HL-60 (cell line): ENCODE data around the gene COPZ1.

ENCODE experiments used
- DNase-seq, 2 experiments: peaks; one replicate each; pipeline ENCODE4 v3.0.0-alpha.2; 2010 to 2020; ENCODE audit warnings: low read depth in 1 of 2, low spot score in 1 of 2
- H3K27ac ChIP-seq: fragments of 250-450 bp; sonication (Bioruptor Pico); replicated peaks from 2 replicates; pipeline ENCODE4 v1.5.1; 2020; ENCODE audit warnings: mild to moderate bottlenecking, moderate library complexity
- H3K27me3 ChIP-seq: fragments of 250-450 bp; sonication (Bioruptor Pico); 2 replicates; pipeline ENCODE4 v1.5.1; 2021; ENCODE audit warnings: mild to moderate bottlenecking, moderate library complexity; ENCODE audit not compliant: insufficient read depth, poor library complexity, severe bottlenecking
- H3K4me3 ChIP-seq: replicated peaks from 2 replicates; pipeline ENCODE4 v1.5.1; 2011; ENCODE audit warnings: mild to moderate bottlenecking, control low read depth, low read length; ENCODE audit not compliant: insufficient read depth
- CTCF ChIP-seq: IDR thresholded peaks from one replicate; pipeline ENCODE4 v1.5.1; 2011; ENCODE audit warnings: low read length, control low read depth, inconsistent platforms; ENCODE audit not compliant: insufficient read depth
- GABPA ChIP-seq: IDR thresholded peaks from 2 replicates; pipeline ENCODE4 v1.6.1; 2012; ENCODE audit warnings: low read depth
- POLR2AphosphoS5 ChIP-seq: IDR thresholded peaks from 2 replicates; pipeline ENCODE4 v1.6.1; 2012; ENCODE audit warnings: low read depth
- REST ChIP-seq: IDR thresholded peaks from 2 replicates; pipeline ENCODE4 v1.6.1; 2012; ENCODE audit warnings: low read depth; ENCODE audit not compliant: insufficient replicate concordance
- SPI1 ChIP-seq: IDR thresholded peaks from 2 replicates; pipeline ENCODE4 v1.6.1; 2012; ENCODE audit warnings: low read depth, mild to moderate bottlenecking, borderline replicate concordance

The COPZ1 gene

GRCh38 chr12:54300225-54300731 is 24.7 kb upstream of the COPZ1 start:
- no peak for DNase-seq
- TF ChIP-seq SPI1, result no peak
- no peak for TF ChIP-seq GABPA
- TF ChIP-seq CTCF, result no peak
- no peak for TF ChIP-seq REST
- no peak for TF ChIP-seq POLR2AphosphoS5
- Histone ChIP-seq H3K4me3 (peak overlapping the region; percentile 71), H3K27ac (peak overlapping the region; percentile 91), H3K27me3 (no peaks in the 10 kb centered on the region)

GRCh38 chr12:54300732-54301427 is 24.1 kb upstream of the COPZ1 start, which contains the start of gene NFE2:
NFE2 (minus strand) TSS chr12:54301015; CDS start chr12:54295248, 5,767 bp downstream.
- TF ChIP-seq REST (no peak), GABPA (no peak), SPI1 (0 out of 2 replicates have a peak, but pooled peaks have one; percentile 7), CTCF (no peak), POLR2AphosphoS5 (peak; percentile 83)
- H3K27me3 ChIP-seq, result no peaks in the 10 kb centered on the region
- peak within 1 kb of the TSS; percentile 71 for H3K4me3 ChIP-seq
- H3K27ac ChIP-seq, result peak within 1 kb of the TSS; percentile 91
- DNase-seq, result peak; percentile 89 to 93

- H3K4me3 ChIP-seq, result peak overlapping the region; percentile 71
- no peak for DNase-seq
- peak overlapping the region; percentile 91 for H3K27ac ChIP-seq
- no peak for TF ChIP-seq SPI1
- H3K27me3 ChIP-seq, result no peaks in the 10 kb centered on the region
These were observed 23.4 kb upstream of the COPZ1 start for GRCh38 chr12:54301428-54302048.

GRCh38 chr12:54303640-54304039 is 21.3 kb upstream of the COPZ1 start:
- Histone ChIP-seq H3K27ac (peak overlapping the region; percentile 91), H3K27me3 (no peaks in the 10 kb centered on the region), H3K4me3 (no peak overlapping the region)
- TF ChIP-seq GABPA, result no peak
- no peak for TF ChIP-seq SPI1
- TF ChIP-seq REST, result no peak
- DNase-seq, result no peak
